K562 (cell line): ENCODE data around the gene LRCOL1. TPM values are rescaled to one million over a fixed set of nuclear protein-coding genes. Genes with fewer than 3 reads are reported as not detected.

Experiments used
- GATAD2B ChIP-seq: fragments of 450-650 bp; IDR thresholded peaks from 2 replicates; pipeline ENCODE4 v1.6.1; 2017; ENCODE audit warnings: mild to moderate bottlenecking, borderline replicate concordance
- PCBP1 ChIP-seq: fragments of 200-400 bp; formaldehyde crosslinking; IDR thresholded peaks from 2 replicates; pipeline ENCODE4 v1.6.1; 2018; ENCODE audit warnings: mild to moderate bottlenecking, low read depth, low read length; ENCODE audit not compliant: poor library complexity, severe bottlenecking
- RAD21 ChIP-seq, 2 experiments: fragments of 250-450 bp in 1 of 2; fragments of 450-650 bp in 1 of 2; sonication (Bioruptor Pico) in 1 of 2; formaldehyde crosslinking in 1 of 2; IDR thresholded peaks in 1 of 2; conservative IDR thresholded peaks in 1 of 2; 2 replicates each; pipeline versions ENCODE4 v1.4.0 to v1.8.0; 2020 to 2022; ENCODE audit warnings: mild to moderate bottlenecking in 2 of 2, moderate library complexity in 1 of 2
- TCF15 ChIP-seq: fragments of 250-450 bp; sonication (Bioruptor Pico); IDR thresholded peaks from 2 replicates; pipeline ENCODE4 v1.8.0; 2022; ENCODE audit warnings: moderate library complexity, mild to moderate bottlenecking, inconsistent platforms
- polyA plus RNA-seq, 8 experiments: library from polyadenylated mRNA; depleted of rRNA in 4 of 8; stranded (reverse) in 5 of 8; unstranded in 3 of 8; fragments of >200 nt; fragmentation: Nextera tagmentation in 2 of 8; fragmentation: Illumina TruSeq in 1 of 8; extraction: Ambion mirVana in 2 of 8; extraction: Trizol in 1 of 8; gene quantifications; 2 replicates each; pipeline versions ENCODE4 v1.2.1 to v1.2.3, GENCODE V29; 2011 to 2014; ENCODE audit warnings: inconsistent platforms in 1 of 8, missing spikeins in 1 of 8
- total RNA-seq, 7 experiments: library from RNA; depleted of rRNA in 6 of 7; stranded (reverse); fragments of >200 nt in 6 of 7; fragmentation: Illumina TruSeq in 2 of 7; extraction: Trizol in 2 of 7; gene quantifications; 2 replicates each; pipeline versions ENCODE4 v1.2.1 to v1.2.3, GENCODE V29; 2011 to 2021; ENCODE audit warnings: low replicate concordance in 1 of 7
- TF ChIP-seq, protein P1 (sequence below): fragments of 200-800 bp; sonication (Bioruptor generic); IDR thresholded peaks from 2 replicates; pipeline ENCODE4 v1.6.1; 2017; ENCODE audit warnings: missing genetic modification characterization, missing compliant biosample characterization
- TF ChIP-seq, protein P2 (sequence below): sonication (generic); formaldehyde crosslinking; IDR thresholded peaks from 2 replicates; pipeline ENCODE4 v1.8.0; 2022; ENCODE audit warnings: mild to moderate bottlenecking, missing genetic modification reagents, borderline replicate concordance

The LRCOL1 gene
- total and polyA plus RNA-seq, 9 of the 15 experiments (the other 6 are each of a cell fraction or from before 2014, with no cell fraction given), result not detected

DNA sequence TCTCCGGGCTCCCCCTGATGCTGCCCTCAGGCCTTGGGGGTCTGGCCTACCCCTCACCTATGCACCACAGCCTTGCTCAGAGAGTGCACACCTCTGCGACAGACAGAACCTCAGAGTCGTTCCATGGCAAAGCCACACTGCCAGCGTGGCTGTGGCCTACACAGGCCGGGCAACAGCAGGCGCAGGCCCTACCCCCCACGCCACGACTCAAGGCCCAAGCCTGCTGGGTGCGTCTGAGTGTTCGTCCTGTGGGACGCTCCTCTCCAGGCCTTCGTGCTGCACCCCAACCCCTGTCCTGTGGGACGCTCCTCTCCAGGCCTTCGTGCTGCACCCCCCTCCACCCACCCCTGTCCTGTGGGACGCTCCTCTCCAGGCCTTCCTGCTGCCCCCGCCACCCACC, 54.2 kb downstream of the LRCOL1 start (continued):
- TF ChIP-seq TCF15 (no peak), GATAD2B (no peak), PCBP1 (no peak), RAD21 (CRISPR knock-in tag; conservative IDR thresholded peaks at IDR 0.05 in 1 of 2, IDR thresholded peaks at IDR 0.05 in 1 of 2) (no peak)
- TF ChIP-seq, protein P1, sequence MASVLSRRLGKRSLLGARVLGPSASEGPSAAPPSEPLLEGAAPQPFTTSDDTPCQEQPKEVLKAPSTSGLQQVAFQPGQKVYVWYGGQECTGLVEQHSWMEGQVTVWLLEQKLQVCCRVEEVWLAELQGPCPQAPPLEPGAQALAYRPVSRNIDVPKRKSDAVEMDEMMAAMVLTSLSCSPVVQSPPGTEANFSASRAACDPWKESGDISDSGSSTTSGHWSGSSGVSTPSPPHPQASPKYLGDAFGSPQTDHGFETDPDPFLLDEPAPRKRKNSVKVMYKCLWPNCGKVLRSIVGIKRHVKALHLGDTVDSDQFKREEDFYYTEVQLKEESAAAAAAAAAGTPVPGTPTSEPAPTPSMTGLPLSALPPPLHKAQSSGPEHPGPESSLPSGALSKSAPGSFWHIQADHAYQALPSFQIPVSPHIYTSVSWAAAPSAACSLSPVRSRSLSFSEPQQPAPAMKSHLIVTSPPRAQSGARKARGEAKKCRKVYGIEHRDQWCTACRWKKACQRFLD (CRISPR knock-in tag), result no peak
- TF ChIP-seq, protein P2, sequence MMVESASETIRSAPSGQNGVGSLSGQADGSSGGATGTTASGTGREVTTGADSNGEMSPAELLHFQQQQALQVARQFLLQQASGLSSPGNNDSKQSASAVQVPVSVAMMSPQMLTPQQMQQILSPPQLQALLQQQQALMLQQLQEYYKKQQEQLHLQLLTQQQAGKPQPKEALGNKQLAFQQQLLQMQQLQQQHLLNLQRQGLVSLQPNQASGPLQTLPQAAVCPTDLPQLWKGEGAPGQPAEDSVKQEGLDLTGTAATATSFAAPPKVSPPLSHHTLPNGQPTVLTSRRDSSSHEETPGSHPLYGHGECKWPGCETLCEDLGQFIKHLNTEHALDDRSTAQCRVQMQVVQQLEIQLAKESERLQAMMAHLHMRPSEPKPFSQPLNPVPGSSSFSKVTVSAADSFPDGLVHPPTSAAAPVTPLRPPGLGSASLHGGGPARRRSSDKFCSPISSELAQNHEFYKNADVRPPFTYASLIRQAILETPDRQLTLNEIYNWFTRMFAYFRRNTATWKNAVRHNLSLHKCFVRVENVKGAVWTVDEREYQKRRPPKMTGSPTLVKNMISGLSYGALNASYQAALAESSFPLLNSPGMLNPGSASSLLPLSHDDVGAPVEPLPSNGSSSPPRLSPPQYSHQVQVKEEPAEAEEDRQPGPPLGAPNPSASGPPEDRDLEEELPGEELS (CRISPR knock-in tag), result no peak
